Measurements from ENCODE around the gene ATP2C2.

Gene ATP2C2

DNA sequence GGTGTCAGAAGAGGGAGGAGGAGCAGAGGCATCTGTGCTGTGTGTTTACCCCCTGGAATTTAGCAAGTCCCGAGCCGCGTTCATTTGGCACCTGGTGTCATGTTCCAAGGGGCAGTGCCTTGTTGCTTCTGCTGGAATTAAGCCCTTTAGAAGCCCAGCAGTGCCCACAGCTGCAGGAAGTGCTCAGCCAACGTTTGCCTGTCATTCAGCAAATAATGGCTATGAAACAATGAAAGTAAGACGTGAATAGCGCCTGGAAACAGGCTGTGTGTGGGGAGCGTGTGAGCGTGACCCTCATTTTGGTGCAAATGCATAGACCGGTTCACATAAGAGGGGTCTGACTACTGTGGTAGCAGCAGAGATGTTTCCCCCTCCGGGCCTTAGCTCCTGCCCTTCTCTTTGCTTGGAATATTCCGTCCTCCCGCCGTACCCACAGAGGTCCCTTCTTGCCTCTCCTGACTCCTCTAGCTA, 5.8 kb upstream of the ATP2C2 start:
- Histone ChIP-seq H3K9me3 (ENCODE audit: severe bottlenecking) (no peaks in the 10 kb centered on the region), H3K27me3 (ENCODE audit: insufficient read depth, poor library complexity, severe bottlenecking) (no peaks in the 10 kb centered on the region), H3K4me3 (ENCODE audit: severe bottlenecking) (no peak overlapping the region), H3K36me3 (ENCODE audit: low read depth) (no peaks in the 10 kb centered on the region), H3K27ac (ENCODE audit: poor library complexity, severe bottlenecking) (no peak overlapping the region), H3K4me1 (ENCODE audit: insufficient read depth, poor library complexity, severe bottlenecking) (peaks cover 17% of the 10 kb centered on the region)
- ATAC-seq (ENCODE audit: low read depth) (no peak), DNase-seq (ENCODE audit: low spot score) (no peak)
- TF ChIP-seq, protein P1, sequence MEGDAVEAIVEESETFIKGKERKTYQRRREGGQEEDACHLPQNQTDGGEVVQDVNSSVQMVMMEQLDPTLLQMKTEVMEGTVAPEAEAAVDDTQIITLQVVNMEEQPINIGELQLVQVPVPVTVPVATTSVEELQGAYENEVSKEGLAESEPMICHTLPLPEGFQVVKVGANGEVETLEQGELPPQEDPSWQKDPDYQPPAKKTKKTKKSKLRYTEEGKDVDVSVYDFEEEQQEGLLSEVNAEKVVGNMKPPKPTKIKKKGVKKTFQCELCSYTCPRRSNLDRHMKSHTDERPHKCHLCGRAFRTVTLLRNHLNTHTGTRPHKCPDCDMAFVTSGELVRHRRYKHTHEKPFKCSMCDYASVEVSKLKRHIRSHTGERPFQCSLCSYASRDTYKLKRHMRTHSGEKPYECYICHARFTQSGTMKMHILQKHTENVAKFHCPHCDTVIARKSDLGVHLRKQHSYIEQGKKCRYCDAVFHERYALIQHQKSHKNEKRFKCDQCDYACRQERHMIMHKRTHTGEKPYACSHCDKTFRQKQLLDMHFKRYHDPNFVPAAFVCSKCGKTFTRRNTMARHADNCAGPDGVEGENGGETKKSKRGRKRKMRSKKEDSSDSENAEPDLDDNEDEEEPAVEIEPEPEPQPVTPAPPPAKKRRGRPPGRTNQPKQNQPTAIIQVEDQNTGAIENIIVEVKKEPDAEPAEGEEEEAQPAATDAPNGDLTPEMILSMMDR (IDR thresholded peaks at IDR 0.05; ENCODE audit: poor library complexity, severe bottlenecking), result no peak

DNA sequence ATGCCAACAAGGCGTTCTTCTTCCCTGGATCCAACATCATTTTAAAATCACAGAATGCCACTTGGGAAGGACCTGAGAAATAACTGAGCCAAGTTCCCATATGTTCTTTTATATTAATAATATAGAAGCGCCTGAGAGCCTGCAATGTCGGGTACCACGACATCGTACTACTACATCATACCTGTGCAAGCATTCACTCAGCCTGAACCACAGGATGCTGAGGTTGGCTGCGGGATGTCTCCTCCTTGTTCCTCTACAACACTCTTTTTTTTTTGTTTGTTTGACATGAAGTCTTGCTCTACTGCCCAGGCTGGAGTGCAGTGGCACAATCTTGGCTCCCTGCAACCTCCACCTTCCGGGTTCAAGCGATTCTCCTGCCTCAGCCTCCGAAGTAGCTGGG, 2.1 kb upstream of the ATP2C2 start:
- no peak overlapping the region for H3K4me3 ChIP-seq (ENCODE audit: severe bottlenecking)
- no peak for DNase-seq (ENCODE audit: low spot score)
- TF ChIP-seq, protein P1 (IDR thresholded peaks at IDR 0.05; ENCODE audit: poor library complexity, severe bottlenecking), result no peak
- no peaks in the 10 kb centered on the region for H3K27me3 ChIP-seq (ENCODE audit: insufficient read depth, poor library complexity, severe bottlenecking)
- no peak overlapping the region for H3K27ac ChIP-seq (ENCODE audit: poor library complexity, severe bottlenecking)
- no peak for ATAC-seq (ENCODE audit: low read depth)
- H3K9me3 ChIP-seq (ENCODE audit: severe bottlenecking), result no peaks in the 10 kb centered on the region
- peaks cover 15% of the 10 kb centered on the region for H3K4me1 ChIP-seq (ENCODE audit: insufficient read depth, poor library complexity, severe bottlenecking)
- H3K36me3 ChIP-seq (ENCODE audit: low read depth), result no peaks in the 10 kb centered on the region

DNA sequence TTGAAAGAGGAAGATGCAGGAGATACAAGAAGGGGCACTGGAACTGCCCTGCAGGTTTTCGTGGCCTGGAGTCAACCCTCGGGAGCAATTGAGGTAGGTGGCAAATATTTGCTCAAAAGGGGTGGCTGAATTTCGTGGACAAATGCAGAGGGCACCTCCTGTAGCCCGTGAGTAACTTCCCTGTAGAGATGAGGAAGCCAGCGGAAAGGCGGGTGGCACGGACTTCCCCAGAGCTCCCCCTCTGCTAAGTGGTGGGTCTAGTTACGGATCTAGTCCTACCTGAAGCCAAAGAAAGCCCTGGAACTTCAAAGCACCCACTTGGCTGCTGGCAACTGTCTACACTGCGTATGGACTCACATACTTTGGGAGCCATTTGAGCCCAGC, 1.0 kb upstream of the ATP2C2 start:
- Histone ChIP-seq H3K4me3 (ENCODE audit: severe bottlenecking) (no peak overlapping the region), H3K27me3 (ENCODE audit: insufficient read depth, poor library complexity, severe bottlenecking) (no peaks in the 10 kb centered on the region), H3K4me1 (ENCODE audit: insufficient read depth, poor library complexity, severe bottlenecking) (peaks cover 17% of the 10 kb centered on the region), H3K27ac (ENCODE audit: poor library complexity, severe bottlenecking) (no peak overlapping the region), H3K36me3 (ENCODE audit: low read depth) (no peaks in the 10 kb centered on the region), H3K9me3 (ENCODE audit: severe bottlenecking) (no peaks in the 10 kb centered on the region)
- ATAC-seq (ENCODE audit: low read depth), result no peak
- DNase-seq (ENCODE audit: low spot score), result no peak
- TF ChIP-seq, protein P1 (IDR thresholded peaks at IDR 0.05; ENCODE audit: poor library complexity, severe bottlenecking), result no peak

DNA sequence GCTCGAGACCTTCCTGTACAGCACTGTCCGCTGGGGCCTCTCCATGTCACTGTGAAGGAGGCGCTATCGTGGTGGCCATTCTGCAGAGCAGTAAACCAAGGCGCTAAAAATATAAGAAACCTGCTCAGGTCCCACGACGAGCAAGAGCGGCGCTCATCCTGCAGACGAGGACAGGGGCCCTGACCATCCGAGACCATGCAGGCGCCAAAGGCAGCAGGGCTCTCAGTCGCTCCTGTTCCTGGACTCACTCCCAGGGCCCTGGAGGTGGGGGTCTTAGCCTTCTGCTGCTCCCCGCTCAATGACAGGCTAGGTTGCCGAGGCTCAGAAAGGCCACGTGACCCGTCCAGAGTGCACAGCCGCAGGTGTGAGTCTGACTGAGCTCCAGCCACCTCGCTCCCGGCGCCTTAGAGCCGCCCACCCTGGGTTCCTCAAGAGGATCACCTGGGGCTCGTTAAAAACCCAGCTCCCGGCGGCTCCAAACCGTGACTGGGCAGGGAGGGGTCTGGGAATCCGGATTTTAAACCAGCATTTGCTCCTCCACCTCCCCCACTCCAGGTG, 509 bp upstream of the ATP2C2 start:
- peaks cover 17% of the 10 kb centered on the region for H3K4me1 ChIP-seq (ENCODE audit: insufficient read depth, poor library complexity, severe bottlenecking)
- H3K4me3 ChIP-seq (ENCODE audit: severe bottlenecking), result peak overlapping the region; percentile 66
- TF ChIP-seq, protein P1 (IDR thresholded peaks at IDR 0.05; ENCODE audit: poor library complexity, severe bottlenecking), result no peak
- ATAC-seq (ENCODE audit: low read depth) (peak; percentile 5), DNase-seq (ENCODE audit: low spot score) (no peak)
- no peaks in the 10 kb centered on the region for H3K36me3 ChIP-seq (ENCODE audit: low read depth)
- no peaks in the 10 kb centered on the region for H3K9me3 ChIP-seq (ENCODE audit: severe bottlenecking)
- no peak overlapping the region for H3K27ac ChIP-seq (ENCODE audit: poor library complexity, severe bottlenecking)
- H3K27me3 ChIP-seq (ENCODE audit: insufficient read depth, poor library complexity, severe bottlenecking), result no peaks in the 10 kb centered on the region

DNA sequence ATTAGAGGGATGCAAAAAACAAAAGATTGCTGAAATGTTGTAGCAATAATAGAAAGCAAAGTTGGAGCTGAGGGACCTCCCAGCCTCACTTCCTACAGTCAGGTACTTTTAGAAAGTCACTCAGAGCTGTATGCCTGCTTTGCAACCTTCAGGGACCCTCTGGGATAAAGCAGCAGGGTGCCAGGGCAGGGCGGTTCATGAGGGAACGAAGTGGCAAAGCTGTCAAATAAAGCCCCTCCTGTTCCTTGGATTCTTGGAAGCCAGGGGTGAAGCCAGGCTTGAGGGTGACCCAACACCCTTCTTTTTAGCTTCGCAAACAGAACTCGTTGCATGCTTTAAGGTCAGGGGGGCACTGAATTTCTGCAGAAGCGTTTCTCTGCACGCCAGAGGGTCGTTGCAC, 767 bp downstream of the ATP2C2 start:
- H3K36me3 ChIP-seq (ENCODE audit: low read depth), result peaks cover 3% of the 10 kb centered on the region; the same call in 1 of the 2 replicates
- TF ChIP-seq, protein P1 (IDR thresholded peaks at IDR 0.05; ENCODE audit: poor library complexity, severe bottlenecking), result no peak
- H3K27me3 ChIP-seq (ENCODE audit: insufficient read depth, poor library complexity, severe bottlenecking), result no peaks in the 10 kb centered on the region
- no peak for ATAC-seq (ENCODE audit: low read depth)
- H3K9me3 ChIP-seq (ENCODE audit: severe bottlenecking), result no peaks in the 10 kb centered on the region
- peak overlapping the region; percentile 66 for H3K4me3 ChIP-seq (ENCODE audit: severe bottlenecking)
- peaks cover 17% of the 10 kb centered on the region for H3K4me1 ChIP-seq (ENCODE audit: insufficient read depth, poor library complexity, severe bottlenecking)
- no peak for DNase-seq (ENCODE audit: low spot score)
- peak overlapping the region; percentile 59 for H3K27ac ChIP-seq (ENCODE audit: poor library complexity, severe bottlenecking)
